HCT116 (cell line): Measurements from ENCODE around the gene PXN. TPM values are rescaled to one million over a fixed set of nuclear protein-coding genes. Genes with fewer than 3 reads are reported as not detected.

Experiments used
- ATAC-seq: fragments of 200-7000 bp; cut with Tn5 transposase; 2 replicates; pipeline ENCODE4 v1.9.1; 2020; ENCODE audit warnings: mild to moderate bottlenecking, moderate library complexity
- BruUV-seq: library from RNA; stranded (reverse); fragments of 400-500 nt; replicated peaks from 2 replicates; lab custom pipeline; 2021; lab: Mats Ljungman, UMichigan
- CTCF ChIA-PET: fragments of 300-600 bp; sonication (Branson Sonifier 250); formaldehyde crosslinking; loops from one replicate; lab custom pipeline; 2021; ENCODE audit warnings: antibody characterized with exemption; lab: Charles Lee
- POLR2A ChIA-PET: fragments of 300-600, 350-600 bp; sonication (Branson Sonifier 250); formaldehyde crosslinking; loops from one replicate; lab custom pipeline; 2021; ENCODE audit warnings: antibody characterized with exemption; lab: Charles Lee
- RAD21 ChIA-PET, 2 experiments: fragments of 300-600 bp; sonication (Branson Sonifier 250); formaldehyde crosslinking; loops; one replicate each; lab custom pipeline; 2023; ENCODE audit warnings: low total read pairs in 2 of 2; ENCODE audit not compliant: uncharacterized antibody in 2 of 2, unreplicated experiment in 2 of 2, low non-redundant PET in 1 of 2; lab: Charles Lee
- DNase-seq: peaks from one replicate; pipeline ENCODE4 v3.0.0-alpha.2; 2010; ENCODE audit warnings: low read depth, low spot score
- H2AFZ ChIP-seq: fragments of 200-600 bp; shearing (Covaris generic), sonication (generic); 2 replicates; pipeline ENCODE4 v1.6.1; 2017; ENCODE audit warnings: low read depth, mixed run types, mixed read lengths, antibody characterized with exemption, low read length; ENCODE audit not compliant: poor library complexity, severe bottlenecking
- H3K27ac ChIP-seq: 2 replicates; pipeline ENCODE4 v1.5.1; 2012; ENCODE audit warnings: low read depth, low read length
- H3K27me3 ChIP-seq: fragments of 200-600 bp; sonication (generic); 2 replicates; pipeline ENCODE4 v1.6.1; 2016; ENCODE audit warnings: mixed run types, low read length, mixed read lengths; ENCODE audit not compliant: insufficient read depth
- H3K36me3 ChIP-seq, 2 experiments: fragments of 200-500 bp in 1 of 2; fragments of 200-600 bp in 1 of 2; sonication (Bioruptor generic) in 1 of 2; sonication (generic) in 1 of 2; 2 replicates each; pipeline versions ENCODE4 v1.5.1 to v1.6.1; 2014 to 2016; ENCODE audit warnings: low read length in 2 of 2, inconsistent platforms in 1 of 2, mixed read lengths in 1 of 2, mixed run types in 1 of 2; ENCODE audit not compliant: insufficient read depth in 2 of 2, control insufficient read depth in 1 of 2
- H3K4me1 ChIP-seq, 2 experiments: fragments of 200-600 bp in 1 of 2; sonication (generic) in 1 of 2; 2 replicates each; pipeline versions ENCODE4 v1.5.1 to v1.6.1; 2012 to 2017; ENCODE audit warnings: low read length in 2 of 2, inconsistent platforms in 1 of 2, mild to moderate bottlenecking in 1 of 2, mixed read lengths in 1 of 2, mixed run types in 1 of 2, moderate library complexity in 1 of 2; ENCODE audit not compliant: insufficient read depth in 2 of 2, control insufficient read depth in 1 of 2
- H3K4me2 ChIP-seq: fragments of 200-600 bp; sonication (generic); 2 replicates; pipeline ENCODE4 v1.6.1; 2017; ENCODE audit warnings: mixed run types, low read length, mixed read lengths
- H3K4me3 ChIP-seq, 2 experiments: fragments of 200-600 bp in 1 of 2; sonication (generic) in 1 of 2; replicated peaks in 1 of 2; 2 replicates each; pipeline ENCODE4 v1.5.1; 2011 to 2016; ENCODE audit warnings: low read length in 2 of 2, control low read depth in 1 of 2, low read depth in 1 of 2, mild to moderate bottlenecking in 1 of 2, mixed read lengths in 1 of 2, mixed run types in 1 of 2
- H3K79me2 ChIP-seq: fragments of 200-600 bp; sonication (generic); 2 replicates; pipeline ENCODE4 v1.6.1; 2017; ENCODE audit warnings: mild to moderate bottlenecking, mixed run types, low read length, moderate library complexity, mixed read lengths; ENCODE audit not compliant: insufficient read depth
- H3K9ac ChIP-seq: fragments of 200-600 bp; sonication (generic); 2 replicates; pipeline ENCODE4 v1.6.1; 2016; ENCODE audit warnings: low read length, mixed read lengths
- H3K9me2 ChIP-seq: fragments of 200-600 bp; sonication (generic), shearing (Covaris generic); 2 replicates; pipeline ENCODE4 v1.6.1; 2017; ENCODE audit warnings: mixed run types, mild to moderate bottlenecking, moderate library complexity; ENCODE audit not compliant: insufficient read depth
- H3K9me3 ChIP-seq, 2 experiments: fragments of 200-500 bp in 1 of 2; fragments of 200-600 bp in 1 of 2; sonication (Bioruptor generic) in 1 of 2; sonication (generic) in 1 of 2; 2 replicates each; pipeline ENCODE4 v1.6.1; 2014 to 2017; ENCODE audit warnings: low read length in 2 of 2, mixed read lengths in 2 of 2, inconsistent platforms in 1 of 2, low read depth in 1 of 2, mild to moderate bottlenecking in 1 of 2, mixed run types in 1 of 2, moderate library complexity in 1 of 2; ENCODE audit not compliant: control insufficient read depth in 1 of 2, insufficient read depth in 1 of 2
- H4K20me1 ChIP-seq: fragments of 200-600 bp; sonication (generic), shearing (Covaris generic); 2 replicates; pipeline ENCODE4 v1.6.1; 2017; ENCODE audit warnings: mixed run types, mild to moderate bottlenecking, moderate library complexity; ENCODE audit not compliant: insufficient read depth
- CEBPB ChIP-seq: IDR thresholded peaks from 2 replicates; pipeline ENCODE4 v1.6.1; 2012; ENCODE audit warnings: low read depth
- TCF7L2 ChIP-seq: IDR thresholded peaks from 2 replicates; pipeline ENCODE4 v1.7.0; 2011; ENCODE audit warnings: borderline replicate concordance, inconsistent platforms; ENCODE audit not compliant: insufficient read depth, insufficient read length; ENCODE audit errors: extremely low read depth
- intact Hi-C: fragments of 100-400 bp; cut with micrococcal nuclease; formaldehyde crosslinking; loops from 2 replicates; pipeline ENCODE4 v1.10.0; 2022
- total RNA-seq: library from RNA; stranded (reverse); gene quantifications from one replicate; pipeline ENCODE4 v1.2.1, GENCODE V29; 2021; ENCODE audit not compliant: unreplicated experiment
- TF ChIP-seq, protein P1 (sequence below): IDR thresholded peaks from 2 replicates; pipeline ENCODE4 v1.6.1; 2011; ENCODE audit warnings: mild to moderate bottlenecking, low read length, moderate library complexity; ENCODE audit not compliant: insufficient replicate concordance; ENCODE audit errors: extremely low read depth
- TF ChIP-seq, protein P2 (sequence below), 3 experiments: fragments of 200-600 bp in 1 of 3; sonication (generic) in 1 of 3; IDR thresholded peaks in 2 of 3; conservative IDR thresholded peaks in 1 of 3; 2 replicates each; pipeline ENCODE4 v1.5.1; 2012 to 2017; ENCODE audit warnings: low read depth in 2 of 3, low read length in 2 of 3, antibody characterized with exemption in 1 of 3, borderline replicate concordance in 1 of 3, control low read depth in 1 of 3, mild to moderate bottlenecking in 1 of 3, mixed read lengths in 1 of 3, mixed run types in 1 of 3, moderate library complexity in 1 of 3; ENCODE audit not compliant: insufficient read depth in 1 of 3
- TF ChIP-seq, protein P3 (sequence below): IDR thresholded peaks from 2 replicates; pipeline ENCODE4 v1.6.1; 2012

PXN gene
- total RNA-seq, 1 experiment from 2014 or later, result 211 TPM

DNA sequence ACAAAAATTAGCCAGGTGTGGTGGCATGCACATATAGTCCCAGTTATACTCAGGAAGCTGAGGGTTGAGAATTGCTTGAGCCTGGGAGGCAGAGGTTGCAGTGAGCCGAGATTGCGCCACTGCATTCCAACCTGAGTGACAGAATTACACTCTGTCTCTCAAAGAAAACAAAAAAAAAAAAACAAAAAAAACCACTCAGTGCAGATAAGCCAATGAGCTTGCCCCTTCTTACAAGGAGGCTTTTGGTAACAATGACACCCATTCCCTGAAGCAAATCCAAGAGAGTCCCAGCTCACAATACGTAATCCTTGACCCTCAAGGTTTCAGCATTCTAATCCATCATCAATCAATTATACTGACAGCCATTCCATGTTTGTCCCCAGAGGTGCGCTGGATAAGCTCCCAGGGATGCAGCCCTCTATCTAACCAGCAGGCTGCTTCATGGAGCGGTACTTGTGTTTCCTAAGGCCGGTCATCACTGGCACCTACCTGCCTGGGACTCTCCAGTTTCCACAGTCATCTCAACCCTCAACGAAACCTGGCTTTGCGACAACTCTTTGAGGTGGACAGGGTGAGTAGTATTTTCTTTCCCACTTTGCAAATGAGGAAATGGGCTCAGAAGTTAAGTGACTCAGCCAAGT, 83.4 kb downstream of the PXN start:
- no TSS peak for BruUV-seq
- H3K36me3 ChIP-seq, result peaks cover 56 to 69% of the 10 kb centered on the region in 2 experiments; a peak in 3 of 4 replicates
- TF ChIP-seq, protein P1, sequence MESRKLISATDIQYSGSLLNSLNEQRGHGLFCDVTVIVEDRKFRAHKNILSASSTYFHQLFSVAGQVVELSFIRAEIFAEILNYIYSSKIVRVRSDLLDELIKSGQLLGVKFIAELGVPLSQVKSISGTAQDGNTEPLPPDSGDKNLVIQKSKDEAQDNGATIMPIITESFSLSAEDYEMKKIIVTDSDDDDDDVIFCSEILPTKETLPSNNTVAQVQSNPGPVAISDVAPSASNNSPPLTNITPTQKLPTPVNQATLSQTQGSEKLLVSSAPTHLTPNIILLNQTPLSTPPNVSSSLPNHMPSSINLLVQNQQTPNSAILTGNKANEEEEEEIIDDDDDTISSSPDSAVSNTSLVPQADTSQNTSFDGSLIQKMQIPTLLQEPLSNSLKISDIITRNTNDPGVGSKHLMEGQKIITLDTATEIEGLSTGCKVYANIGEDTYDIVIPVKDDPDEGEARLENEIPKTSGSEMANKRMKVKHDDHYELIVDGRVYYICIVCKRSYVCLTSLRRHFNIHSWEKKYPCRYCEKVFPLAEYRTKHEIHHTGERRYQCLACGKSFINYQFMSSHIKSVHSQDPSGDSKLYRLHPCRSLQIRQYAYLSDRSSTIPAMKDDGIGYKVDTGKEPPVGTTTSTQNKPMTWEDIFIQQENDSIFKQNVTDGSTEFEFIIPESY, result no peak
- TF ChIP-seq, protein P2, sequence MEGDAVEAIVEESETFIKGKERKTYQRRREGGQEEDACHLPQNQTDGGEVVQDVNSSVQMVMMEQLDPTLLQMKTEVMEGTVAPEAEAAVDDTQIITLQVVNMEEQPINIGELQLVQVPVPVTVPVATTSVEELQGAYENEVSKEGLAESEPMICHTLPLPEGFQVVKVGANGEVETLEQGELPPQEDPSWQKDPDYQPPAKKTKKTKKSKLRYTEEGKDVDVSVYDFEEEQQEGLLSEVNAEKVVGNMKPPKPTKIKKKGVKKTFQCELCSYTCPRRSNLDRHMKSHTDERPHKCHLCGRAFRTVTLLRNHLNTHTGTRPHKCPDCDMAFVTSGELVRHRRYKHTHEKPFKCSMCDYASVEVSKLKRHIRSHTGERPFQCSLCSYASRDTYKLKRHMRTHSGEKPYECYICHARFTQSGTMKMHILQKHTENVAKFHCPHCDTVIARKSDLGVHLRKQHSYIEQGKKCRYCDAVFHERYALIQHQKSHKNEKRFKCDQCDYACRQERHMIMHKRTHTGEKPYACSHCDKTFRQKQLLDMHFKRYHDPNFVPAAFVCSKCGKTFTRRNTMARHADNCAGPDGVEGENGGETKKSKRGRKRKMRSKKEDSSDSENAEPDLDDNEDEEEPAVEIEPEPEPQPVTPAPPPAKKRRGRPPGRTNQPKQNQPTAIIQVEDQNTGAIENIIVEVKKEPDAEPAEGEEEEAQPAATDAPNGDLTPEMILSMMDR (IDR thresholded peaks at IDR 0.05 in 2 of 3, conservative IDR thresholded peaks at IDR 0.05 in 1 of 3; ENCODE audit: borderline replicate concordance in 1 of 3, insufficient read depth in 1 of 3, low read depth in 2 of 3, low read length in 2 of 3), result 0 out of 6 replicates have a peak, but pooled peaks of 1 of the 3 experiments have one; percentile 11
- TF ChIP-seq, protein P3, sequence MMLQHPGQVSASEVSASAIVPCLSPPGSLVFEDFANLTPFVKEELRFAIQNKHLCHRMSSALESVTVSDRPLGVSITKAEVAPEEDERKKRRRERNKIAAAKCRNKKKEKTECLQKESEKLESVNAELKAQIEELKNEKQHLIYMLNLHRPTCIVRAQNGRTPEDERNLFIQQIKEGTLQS, result no peak
- TF ChIP-seq CEBPB, result no peak
- no peak for TF ChIP-seq TCF7L2
- TF ChIP-seq, all 23 proteins: peak for 1
- ChIA-PET CTCF (no interaction called here), RAD21 (no interaction called here), POLR2A (no interaction called here)
- peaks cover 0 to 9% of the 10 kb centered on the region in 2 experiments; a peak in 1 of 4 replicates for H3K4me1 ChIP-seq
- peak; percentile 57 for ATAC-seq
- no peak overlapping the region for H3K4me2 ChIP-seq
- peaks cover 89% of the 10 kb centered on the region for H3K79me2 ChIP-seq
- H4K20me1 ChIP-seq, result 0 out of 2 replicates have a peak, but pooled peaks cover 3% of the 10 kb centered on the region
- no peak overlapping the region for H2AFZ ChIP-seq
- no peak overlapping the region for H3K27ac ChIP-seq
- no peak overlapping the region for H3K9ac ChIP-seq
- no peaks in the 10 kb centered on the region for H3K9me3 ChIP-seq
- no peak for DNase-seq
- H3K27me3 ChIP-seq, result no peaks in the 10 kb centered on the region
- intact Hi-C loops, result loop anchor here (5.0 kb wide), 1 partner anchor 65 kb away; the partner anchor contains the start of gene RAB35
- H3K9me2 ChIP-seq, result no peaks in the 10 kb centered on the region
- no peak overlapping the region for H3K4me3 ChIP-seq
